ENCODE results near the gene EPS15.
"Not testable (repeated sequence)": the region's sequence is repeated elsewhere in the genome, so short reads cannot be mapped to it uniquely, and the experiment has no call there.

The EPS15 gene

GRCh38 chr1:51423073-51423821 lies 95.8 kb downstream of the EPS15 start:
- H3K4me3 ChIP-seq (ENCODE audit: low read length): no peak overlapping the region
- TF ChIP-seq ZNF274 (IDR thresholded peaks at IDR 0.05; ENCODE audit: low read depth, low read length): no peak

- no peak overlapping the region for H3K4me3 ChIP-seq (ENCODE audit: low read length)
These were observed 96.5 kb downstream of the EPS15 start for GRCh38 chr1:51422367-51423072.

GRCh38 chr1:51421964-51422363 lies 97.1 kb downstream of the EPS15 start:
- H3K4me3 ChIP-seq (ENCODE audit: low read length): no peak overlapping the region
- TF ChIP-seq ZNF274 (IDR thresholded peaks at IDR 0.05; ENCODE audit: low read depth, low read length): no peak

More at GRCh38 chr1:51422367-51423072, 96.5 kb downstream of the EPS15 start:
- no peak for TF ChIP-seq ZNF274 (IDR thresholded peaks at IDR 0.05; ENCODE audit: low read depth, low read length)

GRCh38 chr1:51420867-51421627 lies 98.0 kb downstream of the EPS15 start:
- H3K4me3 ChIP-seq (ENCODE audit: low read length): no peak overlapping the region
- no peak for TF ChIP-seq ZNF274 (IDR thresholded peaks at IDR 0.05; ENCODE audit: low read depth, low read length)

GRCh38 chr1:51418384-51418959 lies 100.6 kb downstream of the EPS15 start:
- TF ChIP-seq ZNF274 (IDR thresholded peaks at IDR 0.05; ENCODE audit: low read depth, low read length): no peak
- no peak overlapping the region for H3K4me3 ChIP-seq (ENCODE audit: low read length)

GRCh38 chr1:51417496-51418383 lies 101.3 kb downstream of the EPS15 start:
- H3K4me3 ChIP-seq (ENCODE audit: low read length): no peak overlapping the region
- TF ChIP-seq ZNF274 (IDR thresholded peaks at IDR 0.05; ENCODE audit: low read depth, low read length): no peak

GRCh38 chr1:51416910-51417309 lies 102.2 kb downstream of the EPS15 start:
- TF ChIP-seq ZNF274 (IDR thresholded peaks at IDR 0.05; ENCODE audit: low read depth, low read length): no peak
- no peak overlapping the region for H3K4me3 ChIP-seq (ENCODE audit: low read length)

GRCh38 chr1:51415963-51416362 lies 103.1 kb downstream of the EPS15 start:
- TF ChIP-seq ZNF274 (IDR thresholded peaks at IDR 0.05; ENCODE audit: low read depth, low read length): no peak
- H3K4me3 ChIP-seq (ENCODE audit: low read length): no peak overlapping the region

- TF ChIP-seq ZNF274 (IDR thresholded peaks at IDR 0.05; ENCODE audit: low read depth, low read length): no peak
- no peak overlapping the region for H3K4me3 ChIP-seq (ENCODE audit: low read length)
These were observed 104.3 kb downstream of the EPS15 start for GRCh38 chr1:51414811-51415210.

GRCh38 chr1:51411820-51412219 lies 107.2 kb downstream of the EPS15 start:
- not testable (repeated sequence) for H3K4me3 ChIP-seq (ENCODE audit: low read length)

- no peak overlapping the region for H3K4me3 ChIP-seq (ENCODE audit: low read length)
- no peak for TF ChIP-seq ZNF274 (IDR thresholded peaks at IDR 0.05; ENCODE audit: low read depth, low read length)
These were observed 108.3 kb downstream of the EPS15 start for GRCh38 chr1:51410568-51411460.

GRCh38 chr1:51409755-51410541 lies 109.1 kb downstream of the EPS15 start:
- H3K4me3 ChIP-seq (ENCODE audit: low read length): not testable (repeated sequence)
